ENCODE measurements around the gene SPTBN1. TPM values are rescaled to one million over a fixed set of nuclear protein-coding genes. Genes with fewer than 3 reads are reported as not detected.

The SPTBN1 gene
- total and polyA plus RNA-seq, 7 experiments from 2014 or later, result 43.3 to 207 (median 171) TPM

DNA sequence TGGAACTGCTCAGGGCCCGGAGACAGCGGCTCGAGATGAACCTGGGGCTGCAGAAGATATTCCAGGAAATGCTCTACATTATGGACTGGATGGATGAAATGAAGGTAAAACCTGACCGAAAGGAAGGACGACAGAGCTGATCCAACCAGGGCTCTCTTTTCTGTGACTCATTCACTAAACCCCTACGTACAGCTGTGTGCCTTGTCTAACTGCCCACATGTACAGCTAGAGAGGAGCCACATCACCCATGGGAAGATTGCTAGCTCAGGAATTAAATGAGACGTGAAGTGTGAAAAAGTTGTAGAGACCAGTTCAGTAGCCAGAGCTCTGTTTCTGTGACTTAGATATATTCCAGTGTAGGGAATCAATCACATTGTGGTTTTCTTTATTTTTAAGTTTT is 170.0 kb downstream of the SPTBN1 start:
- H3K4me1 ChIP-seq (ENCODE audit: control insufficient read depth in 2 of 2, insufficient read depth in 2 of 2, low read length in 2 of 2), result no peaks in the 10 kb centered on the region
- H3K27ac ChIP-seq (ENCODE audit: low read depth, low read length), result no peak overlapping the region
- no peaks in the 10 kb centered on the region for H3K27me3 Mint-ChIP-seq
- DNase-seq (no peak), ATAC-seq (no peak)
- ChIA-PET CTCF (interaction anchor here (0.6 to 1.0 kb wide), 2 partner anchors 13 to 81 kb away, joined by 3 read pairs; no protein-coding TSS in a partner anchor), POLR2A (interaction anchor here (0.8 to 2.1 kb wide), 2 partner anchors 8 to 10 kb away, joined by 3 to 8 read pairs; no protein-coding TSS in a partner anchor)
- no peaks in the 10 kb centered on the region for H3K9me3 ChIP-seq (ENCODE audit: control insufficient read depth in 2 of 3, low read length in 3 of 3)
- no peak overlapping the region for H3K4me3 ChIP-seq (ENCODE audit: low read length)
- no peaks in the 10 kb centered on the region for H3K27me3 ChIP-seq (ENCODE audit: control insufficient read depth in 2 of 2, insufficient read depth in 2 of 2, low read length in 2 of 2)
- peak overlapping the region in 6 of 9 donors; percentile 17 to 60 (median 42) for H3K27ac Mint-ChIP-seq
- no peak overlapping the region for H3K4me3 Mint-ChIP-seq
- intact Hi-C loops (cut with micrococcal nuclease), result no loop called here
- peaks cover 23 to 71% (median 41%) of the 10 kb centered on the region in 5 donors for H3K36me3 Mint-ChIP-seq
- H3K4me1 Mint-ChIP-seq, result peaks cover under 1 to 27% (median 9%) of the 10 kb centered on the region in 7 donors
- peaks cover 51 to 97% (median 52%) of the 10 kb centered on the region in 3 experiments for H3K36me3 ChIP-seq (ENCODE audit: control insufficient read depth in 2 of 3, insufficient read depth in 3 of 3, low read length in 3 of 3)
- H3K9me3 Mint-ChIP-seq, result no peaks in the 10 kb centered on the region

DNA sequence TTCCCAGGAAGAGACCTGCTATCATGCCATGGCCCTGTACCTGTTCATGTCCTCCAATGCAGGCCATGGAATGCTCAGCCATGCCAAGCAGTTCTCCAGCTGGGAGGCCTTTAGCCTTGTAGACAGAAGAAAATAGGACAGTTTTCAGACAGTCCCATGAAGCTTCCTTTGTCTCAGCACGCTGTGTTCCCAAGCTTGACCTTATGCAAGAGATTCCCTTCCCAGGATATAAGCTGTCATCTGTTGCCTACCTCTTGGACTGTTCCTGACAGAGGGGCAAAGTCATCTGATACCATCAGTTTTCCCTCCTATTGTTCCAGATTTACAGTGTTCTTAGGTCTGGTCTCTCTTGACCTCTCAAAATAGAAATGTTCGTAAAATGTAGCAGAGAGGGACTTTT is 170.8 kb downstream of the SPTBN1 start:
- no peak overlapping the region for H3K4me3 ChIP-seq (ENCODE audit: low read length)
- Mint-ChIP-seq H3K4me3 (no peak overlapping the region), H3K27ac (peak overlapping the region in 4 of 9 donors; percentile 17 to 60 (median 40)), H3K36me3 (peaks cover 23 to 70% (median 40%) of the 10 kb centered on the region in 5 donors), H3K4me1 (peaks cover 0 to 24% (median 9%) of the 10 kb centered on the region in 7 donors), H3K9me3 (no peaks in the 10 kb centered on the region), H3K27me3 (no peaks in the 10 kb centered on the region)
- no peak for ATAC-seq
- H3K27me3 ChIP-seq (ENCODE audit: control insufficient read depth in 2 of 2, insufficient read depth in 2 of 2, low read length in 2 of 2), result no peaks in the 10 kb centered on the region
- H3K36me3 ChIP-seq (ENCODE audit: control insufficient read depth in 2 of 3, insufficient read depth in 3 of 3, low read length in 3 of 3), result peaks cover 57 to 97% (median 58%) of the 10 kb centered on the region in 3 experiments
- no peaks in the 10 kb centered on the region for H3K9me3 ChIP-seq (ENCODE audit: control insufficient read depth in 2 of 3, low read length in 3 of 3)
- no peak overlapping the region for H3K27ac ChIP-seq (ENCODE audit: low read depth, low read length)
- no peak for DNase-seq
- intact Hi-C loops (cut with micrococcal nuclease), result no loop called here
- H3K4me1 ChIP-seq (ENCODE audit: control insufficient read depth in 2 of 2, insufficient read depth in 2 of 2, low read length in 2 of 2), result no peaks in the 10 kb centered on the region
- CTCF ChIA-PET, result interaction anchor here (1.2 kb wide), 1 partner anchor 44 kb away, joined by 3 read pairs; no protein-coding TSS in a partner anchor
- POLR2A ChIA-PET, result no interaction called here

- Mint-ChIP-seq H3K27ac (peak overlapping the region in 2 of 9 donors; percentile 36 to 78), H3K4me1 (peaks cover 3 to 24% (median 13%) of the 10 kb centered on the region in 7 donors), H3K9me3 (no peaks in the 10 kb centered on the region), H3K4me3 (no peak overlapping the region), H3K36me3 (peaks cover 22 to 69% (median 38%) of the 10 kb centered on the region in 5 donors), H3K27me3 (no peaks in the 10 kb centered on the region)
- Histone ChIP-seq H3K9me3 (ENCODE audit: control insufficient read depth in 2 of 3, low read length in 3 of 3) (no peaks in the 10 kb centered on the region), H3K36me3 (ENCODE audit: control insufficient read depth in 2 of 3, insufficient read depth in 3 of 3, low read length in 3 of 3) (peaks cover 54 to 97% (median 55%) of the 10 kb centered on the region in 3 experiments), H3K4me3 (ENCODE audit: low read length) (no peak overlapping the region), H3K27me3 (ENCODE audit: control insufficient read depth in 2 of 2, insufficient read depth in 2 of 2, low read length in 2 of 2) (no peaks in the 10 kb centered on the region), H3K4me1 (ENCODE audit: control insufficient read depth in 2 of 2, insufficient read depth in 2 of 2, low read length in 2 of 2) (no peaks in the 10 kb centered on the region), H3K27ac (ENCODE audit: low read depth, low read length) (no peak overlapping the region)
- no peak for DNase-seq
- intact Hi-C loops (cut with micrococcal nuclease), result no loop called here
- no peak for ATAC-seq
- CTCF ChIA-PET, result interaction anchor here (1.2 kb wide), 1 partner anchor 43 kb away, joined by 3 read pairs; no protein-coding TSS in a partner anchor
- POLR2A ChIA-PET, result interaction anchor here (0.9 to 1.2 kb wide), 2 partner anchors 69 to 103 kb away, joined by 3 to 4 read pairs; no protein-coding TSS in a partner anchor
Observed at GRCh38 chr2:54627973-54628372, 171.8 kb downstream of the SPTBN1 start.

- H3K27ac ChIP-seq (ENCODE audit: low read depth, low read length), result no peak overlapping the region
- H3K4me1 Mint-ChIP-seq, result peaks cover 6 to 29% (median 17%) of the 10 kb centered on the region in 7 donors
- no peak overlapping the region for H3K4me3 Mint-ChIP-seq
- H3K4me3 ChIP-seq (ENCODE audit: low read length), result no peak overlapping the region
- peak overlapping the region in 3 of 9 donors; percentile 51 to 71 (median 64) for H3K27ac Mint-ChIP-seq
- intact Hi-C loops (cut with micrococcal nuclease), result no loop called here
- no peaks in the 10 kb centered on the region for H3K27me3 Mint-ChIP-seq
- peaks cover 0 to 2% of the 10 kb centered on the region in 2 donors for H3K4me1 ChIP-seq (ENCODE audit: control insufficient read depth in 2 of 2, insufficient read depth in 2 of 2, low read length in 2 of 2)
- ChIA-PET POLR2A (interaction anchor here (1.2 kb wide), 1 partner anchor 70 kb away, joined by 4 read pairs; no protein-coding TSS in a partner anchor), CTCF (no interaction called here)
- no peaks in the 10 kb centered on the region for H3K27me3 ChIP-seq (ENCODE audit: control insufficient read depth in 2 of 2, insufficient read depth in 2 of 2, low read length in 2 of 2)
- DNase-seq (no peak), ATAC-seq (no peak)
- no peaks in the 10 kb centered on the region for H3K9me3 Mint-ChIP-seq
- H3K36me3 Mint-ChIP-seq, result peaks cover 22 to 71% (median 36%) of the 10 kb centered on the region in 5 donors
- no peaks in the 10 kb centered on the region for H3K9me3 ChIP-seq (ENCODE audit: control insufficient read depth in 2 of 3, low read length in 3 of 3)
- peaks cover 51 to 97% (median 56%) of the 10 kb centered on the region in 3 experiments for H3K36me3 ChIP-seq (ENCODE audit: control insufficient read depth in 2 of 3, insufficient read depth in 3 of 3, low read length in 3 of 3)
Observed at GRCh38 chr2:54628418-54628817, 172.3 kb downstream of the SPTBN1 start.

GRCh38 chr2:54628957-54629356 is 172.8 kb downstream of the SPTBN1 start:
- ChIA-PET CTCF (no interaction called here), POLR2A (no interaction called here)
- Histone ChIP-seq H3K27ac (ENCODE audit: low read depth, low read length) (no peak overlapping the region), H3K27me3 (ENCODE audit: control insufficient read depth in 2 of 2, insufficient read depth in 2 of 2, low read length in 2 of 2) (no peaks in the 10 kb centered on the region), H3K9me3 (ENCODE audit: control insufficient read depth in 2 of 3, low read length in 3 of 3) (no peaks in the 10 kb centered on the region), H3K4me1 (ENCODE audit: control insufficient read depth in 2 of 2, insufficient read depth in 2 of 2, low read length in 2 of 2) (peaks cover 0 to 7% of the 10 kb centered on the region in 2 donors), H3K36me3 (ENCODE audit: control insufficient read depth in 2 of 3, insufficient read depth in 3 of 3, low read length in 3 of 3) (peaks cover 46 to 96% (median 54%) of the 10 kb centered on the region in 3 experiments), H3K4me3 (ENCODE audit: low read length) (no peak overlapping the region)
- intact Hi-C loops (cut with micrococcal nuclease), result no loop called here
- no peaks in the 10 kb centered on the region for H3K27me3 Mint-ChIP-seq
- H3K9me3 Mint-ChIP-seq, result no peaks in the 10 kb centered on the region
- H3K4me3 Mint-ChIP-seq, result peak overlapping the region in 1 of 10 donors; percentile 35
- H3K36me3 Mint-ChIP-seq, result peaks cover 22 to 70% (median 33%) of the 10 kb centered on the region in 5 donors
- DNase-seq (no peak), ATAC-seq (no peak)
- peak overlapping the region in 6 of 9 donors; percentile 16 to 71 (median 48) for H3K27ac Mint-ChIP-seq
- peaks cover 6 to 34% (median 22%) of the 10 kb centered on the region in 7 donors for H3K4me1 Mint-ChIP-seq

- peaks cover 22 to 70% (median 33%) of the 10 kb centered on the region in 5 donors for H3K36me3 Mint-ChIP-seq
- H3K4me3 Mint-ChIP-seq, result no peak overlapping the region
- no peak overlapping the region for H3K4me3 ChIP-seq (ENCODE audit: low read length)
- ATAC-seq, result no peak
- peaks cover 10 to 39% (median 27%) of the 10 kb centered on the region in 7 donors for H3K4me1 Mint-ChIP-seq
- no peak for DNase-seq
- H3K27ac Mint-ChIP-seq, result no peak overlapping the region
- no peaks in the 10 kb centered on the region for H3K27me3 ChIP-seq (ENCODE audit: control insufficient read depth in 2 of 2, insufficient read depth in 2 of 2, low read length in 2 of 2)
- ChIA-PET POLR2A (no interaction called here), CTCF (no interaction called here)
- H3K4me1 ChIP-seq (ENCODE audit: control insufficient read depth in 2 of 2, insufficient read depth in 2 of 2, low read length in 2 of 2), result peaks cover 0 to 12% of the 10 kb centered on the region in 2 donors
- H3K27me3 Mint-ChIP-seq, result no peaks in the 10 kb centered on the region
- H3K27ac ChIP-seq (ENCODE audit: low read depth, low read length), result no peak overlapping the region
- H3K9me3 Mint-ChIP-seq, result no peaks in the 10 kb centered on the region
- intact Hi-C loops (cut with micrococcal nuclease), result no loop called here
- H3K36me3 ChIP-seq (ENCODE audit: control insufficient read depth in 2 of 3, insufficient read depth in 3 of 3, low read length in 3 of 3), result peaks cover 45 to 96% (median 54%) of the 10 kb centered on the region in 3 experiments
- no peaks in the 10 kb centered on the region for H3K9me3 ChIP-seq (ENCODE audit: control insufficient read depth in 2 of 3, low read length in 3 of 3)
Observed at GRCh38 chr2:54629390-54629789, 173.3 kb downstream of the SPTBN1 start.

Measured in naive thymus-derived CD4-positive, alpha-beta T cell (primary cell).